GM23338 (cell line): Measurements from ENCODE around the gene ADCYAP1R1.

Experiments
- CREB1 ChIP-seq: fragments of 250-450 bp; sonication (Bioruptor Pico); IDR thresholded peaks from 2 replicates; pipeline ENCODE4 v1.5.0; 2020; ENCODE audit warnings: low read depth, mild to moderate bottlenecking, moderate library complexity
- CTCF ChIP-seq, 2 experiments: fragments of 200-600 bp in 1 of 2; sonication (generic) in 1 of 2; conservative IDR thresholded peaks; 2 replicates each; pipeline versions ENCODE4 v1.5.1 to v1.6.1; 2016 to 2017; ENCODE audit warnings: antibody characterized with exemption in 2 of 2, low read depth in 2 of 2, mild to moderate bottlenecking in 2 of 2, moderate library complexity in 1 of 2
- ETS1 ChIP-seq: IDR thresholded peaks from 2 replicates; pipeline ENCODE4 v1.6.1; 2016; ENCODE audit warnings: antibody characterized with exemption
- EZH2 ChIP-seq: fragments of 200-600 bp; sonication (generic); IDR thresholded peaks from one replicate; pipeline ENCODE4 v1.8.0; 2017; ENCODE audit warnings: antibody characterized with exemption, mild to moderate bottlenecking, low read depth; ENCODE audit not compliant: unreplicated experiment
- EZH2phosphoT487 ChIP-seq: fragments of 200-600 bp; sonication (generic); IDR thresholded peaks from one replicate; pipeline ENCODE4 v1.8.1; 2018; ENCODE audit warnings: antibody characterized with exemption; ENCODE audit not compliant: unreplicated experiment
- JUNB ChIP-seq: IDR thresholded peaks from one replicate; pipeline ENCODE4 v1.6.1; 2016; ENCODE audit warnings: antibody characterized with exemption; ENCODE audit not compliant: unreplicated experiment
- NANOG ChIP-seq: IDR thresholded peaks from 2 replicates; pipeline ENCODE4 v1.6.1; 2016; ENCODE audit warnings: antibody characterized with exemption, borderline replicate concordance
- POLR2AphosphoS5 ChIP-seq: IDR thresholded peaks from 2 replicates; pipeline ENCODE4 v1.6.1; 2016; ENCODE audit warnings: antibody characterized with exemption, low read depth
- REST ChIP-seq: IDR thresholded peaks from one replicate; pipeline ENCODE4 v1.6.1; 2018; ENCODE audit warnings: antibody characterized with exemption; ENCODE audit not compliant: unreplicated experiment
- STAT1 ChIP-seq: IDR thresholded peaks from one replicate; pipeline ENCODE4 v1.6.1; 2016; ENCODE audit warnings: antibody characterized with exemption; ENCODE audit not compliant: unreplicated experiment
- ZNF114 ChIP-seq: fragments of 250-450 bp; sonication (Bioruptor Pico); IDR thresholded peaks from 2 replicates; pipeline ENCODE4 v1.5.0; 2020; ENCODE audit warnings: mild to moderate bottlenecking, moderate library complexity
- ZNF331 ChIP-seq: fragments of 250-450 bp; sonication (Bioruptor Pico); IDR thresholded peaks from 2 replicates; pipeline ENCODE4 v1.5.0; 2020; ENCODE audit warnings: low read depth, mild to moderate bottlenecking, moderate library complexity

GRCh38 chr7:31095286-31096197 lies 43.4 kb downstream of the ADCYAP1R1 start:
- TF ChIP-seq CTCF (conservative IDR thresholded peaks at IDR 0.05; ENCODE audit: low read depth in 2 of 2) (no peak), EZH2phosphoT487 (no peak), REST (no peak), CREB1 (CRISPR knock-in tag) (no peak), POLR2AphosphoS5 (no peak), EZH2 (no peak), ZNF114 (CRISPR knock-in tag) (no peak), ZNF331 (CRISPR knock-in tag) (no peak), JUNB (no peak), NANOG (no peak), STAT1 (no peak), ETS1 (no peak)
